ENCODE data around the gene MLLT10.

DNA sequence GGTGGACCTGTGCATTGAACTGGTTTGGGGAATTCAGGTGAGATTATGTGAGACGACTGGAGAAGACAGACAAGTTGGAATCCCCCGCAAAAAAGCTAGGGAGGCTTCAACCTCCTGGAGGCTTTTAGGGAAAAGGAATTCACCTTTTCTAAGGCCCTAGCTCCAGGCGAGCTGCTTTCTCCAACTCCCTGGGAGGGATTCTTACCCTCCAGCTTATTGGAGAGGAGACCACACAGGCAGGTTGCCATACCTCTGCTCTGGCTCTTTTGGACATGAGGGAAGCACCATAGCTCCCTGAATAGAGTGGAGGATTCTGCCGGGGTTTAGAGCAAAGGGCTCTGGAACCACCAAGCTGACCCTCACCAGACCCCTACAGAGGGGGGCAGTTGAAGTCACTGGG lies 213.8 kb downstream of the MLLT10 start:
- no peak for TF ChIP-seq PATZ1 (CRISPR knock-in tag; IDR thresholded peaks at IDR 0.05; ENCODE audit: borderline replicate concordance)
- no peak for TF ChIP-seq GLIS3 (CRISPR knock-in tag; IDR thresholded peaks at IDR 0.05)
- TF ChIP-seq ARNTL (CRISPR knock-in tag; IDR thresholded peaks at IDR 0.05; ENCODE audit: borderline replicate concordance, low read depth): no peak
- TF ChIP-seq CREB5 (CRISPR knock-in tag; IDR thresholded peaks at IDR 0.05; ENCODE audit: low read depth): no peak
- TF ChIP-seq OSR1 (CRISPR knock-in tag; IDR thresholded peaks at IDR 0.05): no peak
- TF ChIP-seq BACH2 (CRISPR knock-in tag; IDR thresholded peaks at IDR 0.05; ENCODE audit: borderline replicate concordance): no peak
